Keratinocyte (primary cell): Measurements from ENCODE around the gene ZMYND8. TPM values are rescaled to one million over a fixed set of nuclear protein-coding genes. Genes with fewer than 3 reads are reported as not detected.

ENCODE experiments used
- DNase-seq: peaks from one replicate; pipeline ENCODE4 v3.0.0-alpha.2; 2011; ENCODE audit warnings: low read depth, missing footprints, low spot score
- FAIRE-seq: peaks from 2 replicates; lab custom pipeline; 2011; peaks lifted over from hg19 to GRCh38; lab: Jason Lieb, UNC
- H2AFZ ChIP-seq: 2 replicates; pipeline ENCODE4 v1.6.0; 2012; ENCODE audit warnings: low read length, control low read depth, inconsistent platforms; ENCODE audit not compliant: control insufficient read depth
- H3K27ac ChIP-seq: 2 replicates; pipeline ENCODE4 v1.5.1; 2011; ENCODE audit warnings: low read length; ENCODE audit not compliant: control insufficient read depth, insufficient read depth
- H3K27me3 ChIP-seq: 3 replicates; pipeline ENCODE4 v1.6.0; 2011; ENCODE audit warnings: low read length; ENCODE audit not compliant: control insufficient read depth, insufficient read depth; ENCODE audit errors: extremely low read depth
- H3K36me3 ChIP-seq, 2 experiments: 2 replicates in 1 of 2; 3 replicates in 1 of 2; pipeline ENCODE4 v1.5.1; 2011; ENCODE audit warnings: low read length in 2 of 2, mild to moderate bottlenecking in 1 of 2; ENCODE audit not compliant: control insufficient read depth in 2 of 2, insufficient read depth in 2 of 2; ENCODE audit errors: extremely low read depth in 1 of 2
- H3K4me1 ChIP-seq: 3 replicates; pipeline ENCODE4 v1.5.1; 2011; ENCODE audit warnings: low read length; ENCODE audit not compliant: control insufficient read depth, insufficient read depth; ENCODE audit errors: extremely low read depth
- H3K4me2 ChIP-seq: 3 replicates; pipeline ENCODE4 v1.6.0; 2011; ENCODE audit warnings: low read depth, low read length; ENCODE audit not compliant: control insufficient read depth, insufficient read depth; ENCODE audit errors: extremely low read depth
- H3K4me3 ChIP-seq, 3 experiments: fragments of 200-600 bp in 1 of 3; sonication (generic) in 1 of 3; 2 replicates in 2 of 3; 3 replicates in 1 of 3; pipeline ENCODE4 v1.5.1; 2011 to 2016; ENCODE audit warnings: low read length in 3 of 3, mild to moderate bottlenecking in 3 of 3, control low read depth in 2 of 3, inconsistent platforms in 1 of 3, low read depth in 1 of 3, mixed read lengths in 1 of 3, mixed run types in 1 of 3, moderate library complexity in 1 of 3; ENCODE audit not compliant: control insufficient read depth in 2 of 3, insufficient read depth in 2 of 3; ENCODE audit errors: extremely low read depth in 1 of 3
- H3K79me2 ChIP-seq: 2 replicates; pipeline ENCODE4 v1.6.0; 2012; ENCODE audit warnings: low read length; ENCODE audit not compliant: control insufficient read depth, insufficient read depth
- H3K9ac ChIP-seq: 3 replicates; pipeline ENCODE4 v1.6.0; 2011; ENCODE audit warnings: low read length; ENCODE audit not compliant: control insufficient read depth, insufficient read depth; ENCODE audit errors: extremely low read depth
- H3K9me1 ChIP-seq: 3 replicates; pipeline ENCODE4 v1.6.0; 2011; ENCODE audit warnings: low read length; ENCODE audit not compliant: control insufficient read depth, insufficient read depth; ENCODE audit errors: extremely low read depth
- H3K9me3 ChIP-seq: 2 replicates; pipeline ENCODE4 v1.5.1; 2012; ENCODE audit warnings: low read depth, low read length; ENCODE audit not compliant: control insufficient read depth
- H4K20me1 ChIP-seq: 3 replicates; pipeline ENCODE4 v1.6.0; 2011; ENCODE audit warnings: low read length; ENCODE audit not compliant: control insufficient read depth, insufficient read depth; ENCODE audit errors: extremely low read depth
- EZH2 ChIP-seq: IDR thresholded peaks from one replicate; pipeline ENCODE4 v1.6.1; 2012; ENCODE audit warnings: inconsistent platforms, mild to moderate bottlenecking, low read length, moderate library complexity
- dilution Hi-C: fragments of 300-500 bp; cut with MboI; formaldehyde crosslinking; loops from one replicate; pipeline ENCODE4 v1.7.0; 2020; ENCODE audit warnings: low sequenced_read_pairs; ENCODE audit not compliant: extremely low pct_ligation_motif_present
- polyA plus RNA-seq, 5 experiments: library from polyadenylated mRNA; depleted of rRNA in 3 of 5; stranded (reverse) in 3 of 5; stranded (forward) in 1 of 5; unstranded in 1 of 5; fragments of >200 nt; gene quantifications; 1 replicate in 1 of 5; 2 replicates in 3 of 5; 3 replicates in 1 of 5; pipeline versions ENCODE4 v1.2.1 to v1.2.3, GENCODE V29; 2011 to 2012; ENCODE audit warnings: missing spikeins in 2 of 5, low read depth in 1 of 5, low replicate concordance in 1 of 5
- TF ChIP-seq, protein P1 (sequence below), 3 experiments: IDR thresholded peaks in 1 of 3; conservative IDR thresholded peaks in 1 of 3; optimal IDR thresholded peaks in 1 of 3; 2 replicates in 2 of 3; 3 replicates in 1 of 3; pipeline versions ENCODE3 to v1.5.1; 2011; ENCODE audit warnings: low read length in 3 of 3, mild to moderate bottlenecking in 3 of 3, moderate library complexity in 2 of 3, control low read depth in 1 of 3, inconsistent platforms in 1 of 3; ENCODE audit not compliant: insufficient read depth in 2 of 3; ENCODE audit errors: extremely low read depth in 1 of 3

ZMYND8 gene
- polyA plus RNA-seq, 1 donor (not counting 4 experiments of a cell fraction or from before 2014, with no cell fraction given), result 39.8 TPM

DNA sequence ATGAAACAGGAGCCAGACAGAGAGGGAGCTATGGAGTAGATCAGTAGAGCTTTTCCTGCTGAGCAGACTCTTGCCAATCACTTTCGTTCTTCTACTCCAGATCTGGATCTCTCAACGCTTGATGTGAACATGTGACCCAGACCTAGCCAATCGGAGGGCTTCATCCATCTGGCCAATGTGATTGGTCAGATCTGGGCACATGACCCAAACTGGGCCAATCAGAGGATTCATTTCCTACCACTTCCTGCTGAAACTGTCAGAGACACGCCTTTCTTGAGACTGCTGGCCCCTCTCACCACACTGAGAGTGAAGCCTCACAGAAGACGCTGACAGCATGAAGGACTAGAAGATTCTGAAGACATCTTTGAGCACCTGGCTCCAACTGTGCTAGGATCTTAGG lies 44.2 kb upstream of the ZMYND8 start:
- Histone ChIP-seq H2AFZ (no peak overlapping the region), H3K27me3 (no peaks in the 10 kb centered on the region), H3K36me3 (no peaks in the 10 kb centered on the region), H3K27ac (no peak overlapping the region), H3K4me2 (no peak overlapping the region), H4K20me1 (no peaks in the 10 kb centered on the region), H3K9me1 (no peaks in the 10 kb centered on the region), H3K4me1 (no peaks in the 10 kb centered on the region), H3K4me3 (no peak overlapping the region), H3K79me2 (no peaks in the 10 kb centered on the region), H3K9me3 (no peaks in the 10 kb centered on the region), H3K9ac (no peak overlapping the region)
- no peak for DNase-seq
- no peak for TF ChIP-seq EZH2
- dilution Hi-C loops, result no loop called here
- no peak for FAIRE-seq

DNA sequence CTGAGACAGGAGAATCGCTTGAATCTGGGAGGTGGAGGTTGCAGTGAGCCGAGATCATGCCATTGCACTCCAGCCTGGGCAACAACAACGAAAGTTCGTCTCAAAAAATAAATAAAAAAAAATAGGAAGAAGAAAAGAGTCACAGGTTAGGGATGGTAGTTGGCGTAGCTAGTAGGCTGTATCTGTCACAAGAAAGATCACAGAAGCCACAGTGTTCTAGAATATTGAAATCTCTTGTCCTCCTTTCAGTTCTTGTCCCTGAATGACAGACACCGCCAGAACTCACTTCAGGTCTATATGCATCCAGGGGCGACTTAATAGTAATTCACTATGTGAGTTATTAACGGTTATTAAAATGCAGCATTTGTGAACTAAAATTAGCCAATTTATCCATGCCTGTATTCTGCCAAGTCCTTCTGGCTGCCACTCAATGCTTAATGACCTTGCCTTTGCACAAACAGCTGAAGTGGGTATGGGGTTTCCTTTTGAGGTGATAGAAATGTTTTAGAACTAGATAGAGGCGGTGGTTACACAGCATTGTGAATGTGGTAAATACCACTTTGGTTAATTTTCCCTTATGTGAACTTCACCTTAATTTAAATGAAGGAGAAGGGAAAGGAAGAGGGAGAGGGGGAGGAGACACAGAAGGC lies 41.3 kb upstream of the ZMYND8 start:
- Histone ChIP-seq H2AFZ (no peak overlapping the region), H4K20me1 (no peaks in the 10 kb centered on the region), H3K79me2 (no peaks in the 10 kb centered on the region), H3K4me3 (no peak overlapping the region), H3K4me1 (peaks cover 7% of the 10 kb centered on the region), H3K9me3 (no peaks in the 10 kb centered on the region), H3K36me3 (no peaks in the 10 kb centered on the region), H3K27me3 (no peaks in the 10 kb centered on the region), H3K9me1 (no peaks in the 10 kb centered on the region), H3K9ac (no peak overlapping the region), H3K4me2 (no peak overlapping the region), H3K27ac (no peak overlapping the region)
- FAIRE-seq (no peak), DNase-seq (no peak)
- dilution Hi-C loops, result no loop called here
- TF ChIP-seq, protein P1, sequence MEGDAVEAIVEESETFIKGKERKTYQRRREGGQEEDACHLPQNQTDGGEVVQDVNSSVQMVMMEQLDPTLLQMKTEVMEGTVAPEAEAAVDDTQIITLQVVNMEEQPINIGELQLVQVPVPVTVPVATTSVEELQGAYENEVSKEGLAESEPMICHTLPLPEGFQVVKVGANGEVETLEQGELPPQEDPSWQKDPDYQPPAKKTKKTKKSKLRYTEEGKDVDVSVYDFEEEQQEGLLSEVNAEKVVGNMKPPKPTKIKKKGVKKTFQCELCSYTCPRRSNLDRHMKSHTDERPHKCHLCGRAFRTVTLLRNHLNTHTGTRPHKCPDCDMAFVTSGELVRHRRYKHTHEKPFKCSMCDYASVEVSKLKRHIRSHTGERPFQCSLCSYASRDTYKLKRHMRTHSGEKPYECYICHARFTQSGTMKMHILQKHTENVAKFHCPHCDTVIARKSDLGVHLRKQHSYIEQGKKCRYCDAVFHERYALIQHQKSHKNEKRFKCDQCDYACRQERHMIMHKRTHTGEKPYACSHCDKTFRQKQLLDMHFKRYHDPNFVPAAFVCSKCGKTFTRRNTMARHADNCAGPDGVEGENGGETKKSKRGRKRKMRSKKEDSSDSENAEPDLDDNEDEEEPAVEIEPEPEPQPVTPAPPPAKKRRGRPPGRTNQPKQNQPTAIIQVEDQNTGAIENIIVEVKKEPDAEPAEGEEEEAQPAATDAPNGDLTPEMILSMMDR (optimal IDR thresholded peaks at IDR 0.05 in 1 of 3, IDR thresholded peaks at IDR 0.05 in 1 of 3, conservative IDR thresholded peaks at IDR 0.05 in 1 of 3; ENCODE audit: extremely low read depth in 1 of 3, insufficient read depth in 2 of 3, low read length in 3 of 3), result no peak
- TF ChIP-seq EZH2, result no peak
